ENCODE results near the gene YJEFN3.
A peak's percentile ranks its signal among the peaks of the same experiment; 100 is the strongest.

Gene YJEFN3

GRCh38 chr19:19528721-19529490, at the start of gene YJEFN3:
Gene YJEFN3 (plus strand): TSS chr19:19528911. CDS start chr19:19528933, 22 bp downstream.
- no peak for DNase-seq (ENCODE audit: low read depth)

GRCh38 chr19:19480688-19481087, 48.0 kb upstream of the YJEFN3 start:
- DNase-seq (ENCODE audit: low read depth): no peak

GRCh38 chr19:19482809-19483596, 45.7 kb upstream of the YJEFN3 start:
- no peak for DNase-seq (ENCODE audit: low read depth)

- peak; percentile 14 for DNase-seq (ENCODE audit: low read depth)
Measured at GRCh38 chr19:19485161-19485997, 43.3 kb upstream of the YJEFN3 start.

GRCh38 chr19:19485998-19486290, 42.8 kb upstream of the YJEFN3 start:
- DNase-seq (ENCODE audit: low read depth): no peak

- no peak for DNase-seq (ENCODE audit: low read depth)
Measured at GRCh38 chr19:19486343-19487076, 42.2 kb upstream of the YJEFN3 start.

GRCh38 chr19:19487077-19487949, 41.4 kb upstream of the YJEFN3 start:
- DNase-seq (ENCODE audit: low read depth): no peak

- no peak for DNase-seq (ENCODE audit: low read depth)
Measured at GRCh38 chr19:19487950-19488874, 40.5 kb upstream of the YJEFN3 start.

GRCh38 chr19:19488875-19489690, 39.6 kb upstream of the YJEFN3 start:
- DNase-seq (ENCODE audit: low read depth): peak; percentile 95

GRCh38 chr19:19489804-19490204, 38.9 kb upstream of the YJEFN3 start:
- DNase-seq (ENCODE audit: low read depth): no peak

GRCh38 chr19:19490214-19490968, 38.3 kb upstream of the YJEFN3 start:
- peak; percentile 73 for DNase-seq (ENCODE audit: low read depth)

- no peak for DNase-seq (ENCODE audit: low read depth)
Measured at GRCh38 chr19:19491321-19492025, 37.2 kb upstream of the YJEFN3 start.

- no peak for DNase-seq (ENCODE audit: low read depth)
Measured at GRCh38 chr19:19492026-19492610, 36.6 kb upstream of the YJEFN3 start.

GRCh38 chr19:19493841-19494546, 34.7 kb upstream of the YJEFN3 start:
- DNase-seq (ENCODE audit: low read depth): no peak

GRCh38 chr19:19495614-19496603, 32.8 kb upstream of the YJEFN3 start:
- no peak for DNase-seq (ENCODE audit: low read depth)
